Measurements from ENCODE around the gene CCT6A. TPM values are rescaled to one million over a fixed set of nuclear protein-coding genes. Genes with fewer than 3 reads are reported as not detected.
"Not testable (repeated sequence)": the region's sequence is repeated elsewhere in the genome, so short reads cannot be mapped to it uniquely, and the experiment has no call there.

CCT6A gene
- polyA plus RNA-seq, 2 of the 4 experiments (the other 2 are of a cell fraction): 334 to 520 TPM

DNA sequence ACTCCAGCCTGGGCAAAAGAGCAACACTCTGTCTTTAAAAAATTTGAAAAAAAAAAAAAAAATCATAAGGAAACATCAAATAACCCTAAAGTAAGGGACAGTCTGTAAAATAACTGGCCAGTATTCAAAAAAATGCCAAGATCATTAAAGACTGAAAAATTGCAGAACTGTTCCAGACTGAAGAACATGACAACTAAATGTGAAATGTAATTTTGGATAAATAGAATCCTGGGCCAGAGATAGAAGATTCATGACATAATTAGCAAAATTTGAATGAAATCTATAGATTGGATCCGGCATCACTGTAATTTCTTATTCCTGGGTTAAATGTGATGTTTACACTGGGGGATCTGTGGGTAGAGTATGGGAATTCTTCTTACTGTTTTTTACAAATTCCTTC is 3.3 kb upstream of the CCT6A start:
- Histone ChIP-seq H3K4me2 (peak overlapping the region; percentile 87), H3K27ac (peak overlapping the region; percentile 86 to 93), H3K4me1 (peaks cover 56% of the 10 kb centered on the region), H3K4me3 (no peak overlapping the region), H3K9me3 (no peaks in the 10 kb centered on the region)
- WGBS (ENCODE audit: missing lambda C conversion rate): 70% methylated on average over 1 of the region's 1 CpG
- DNase-seq (ENCODE audit: low read depth in 1 of 2, low spot score in 1 of 2) (no peak), FAIRE-seq (no peak), ATAC-seq (no peak)
- POLR2A ChIA-PET: interaction anchor here (1.0 kb wide), 2 partner anchors 14 to 83 kb away, joined by 3 to 5 read pairs; no protein-coding TSS in a partner anchor
- TF ChIP-seq, protein P1, sequence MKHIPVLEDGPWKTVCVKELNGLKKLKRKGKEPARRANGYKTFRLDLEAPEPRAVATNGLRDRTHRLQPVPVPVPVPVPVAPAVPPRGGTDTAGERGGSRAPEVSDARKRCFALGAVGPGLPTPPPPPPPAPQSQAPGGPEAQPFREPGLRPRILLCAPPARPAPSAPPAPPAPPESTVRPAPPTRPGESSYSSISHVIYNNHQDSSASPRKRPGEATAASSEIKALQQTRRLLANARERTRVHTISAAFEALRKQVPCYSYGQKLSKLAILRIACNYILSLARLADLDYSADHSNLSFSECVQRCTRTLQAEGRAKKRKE (CRISPR knock-in tag; IDR thresholded peaks at IDR 0.05; ENCODE audit: low read depth): no peak
- TF ChIP-seq FOSB (CRISPR knock-in tag; IDR thresholded peaks at IDR 0.05) (no peak), CBX8 (IDR thresholded peaks at IDR 0.05) (no peak), EHF (CRISPR knock-in tag; IDR thresholded peaks at IDR 0.05) (no peak), RAD21 (conservative IDR thresholded peaks at IDR 0.05 in 1 of 2, IDR thresholded peaks at IDR 0.05 in 1 of 2) (no peak), HDAC2 (IDR thresholded peaks at IDR 0.05) (no peak), BHLHE40 (IDR thresholded peaks at IDR 0.05; ENCODE audit: low read depth, low read length) (no peak), HOXA7 (CRISPR knock-in tag; IDR thresholded peaks at IDR 0.05) (no peak), RARB (CRISPR knock-in tag; IDR thresholded peaks at IDR 0.05) (no peak), TFCP2L1 (CRISPR knock-in tag; IDR thresholded peaks at IDR 0.05) (no peak), POLR2AphosphoS2 (conservative IDR thresholded peaks at IDR 0.05; ENCODE audit: low read length) (no peak), KDM1A (IDR thresholded peaks at IDR 0.05; ENCODE audit: low read depth) (no peak), FOXS1 (CRISPR knock-in tag; IDR thresholded peaks at IDR 0.05) (no peak), ZFP36 (IDR thresholded peaks at IDR 0.05; ENCODE audit: borderline replicate concordance, partially characterized antibody) (no peak), HOXB5 (CRISPR knock-in tag; IDR thresholded peaks at IDR 0.05) (no peak), TP53 (CRISPR knock-in tag; IDR thresholded peaks at IDR 0.05) (no peak)
- TF ChIP-seq, protein P2, sequence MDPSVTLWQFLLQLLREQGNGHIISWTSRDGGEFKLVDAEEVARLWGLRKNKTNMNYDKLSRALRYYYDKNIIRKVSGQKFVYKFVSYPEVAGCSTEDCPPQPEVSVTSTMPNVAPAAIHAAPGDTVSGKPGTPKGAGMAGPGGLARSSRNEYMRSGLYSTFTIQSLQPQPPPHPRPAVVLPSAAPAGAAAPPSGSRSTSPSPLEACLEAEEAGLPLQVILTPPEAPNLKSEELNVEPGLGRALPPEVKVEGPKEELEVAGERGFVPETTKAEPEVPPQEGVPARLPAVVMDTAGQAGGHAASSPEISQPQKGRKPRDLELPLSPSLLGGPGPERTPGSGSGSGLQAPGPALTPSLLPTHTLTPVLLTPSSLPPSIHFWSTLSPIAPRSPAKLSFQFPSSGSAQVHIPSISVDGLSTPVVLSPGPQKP (IDR thresholded peaks at IDR 0.05; ENCODE audit: low read depth, low read length): no peak
- TF ChIP-seq, protein P3, sequence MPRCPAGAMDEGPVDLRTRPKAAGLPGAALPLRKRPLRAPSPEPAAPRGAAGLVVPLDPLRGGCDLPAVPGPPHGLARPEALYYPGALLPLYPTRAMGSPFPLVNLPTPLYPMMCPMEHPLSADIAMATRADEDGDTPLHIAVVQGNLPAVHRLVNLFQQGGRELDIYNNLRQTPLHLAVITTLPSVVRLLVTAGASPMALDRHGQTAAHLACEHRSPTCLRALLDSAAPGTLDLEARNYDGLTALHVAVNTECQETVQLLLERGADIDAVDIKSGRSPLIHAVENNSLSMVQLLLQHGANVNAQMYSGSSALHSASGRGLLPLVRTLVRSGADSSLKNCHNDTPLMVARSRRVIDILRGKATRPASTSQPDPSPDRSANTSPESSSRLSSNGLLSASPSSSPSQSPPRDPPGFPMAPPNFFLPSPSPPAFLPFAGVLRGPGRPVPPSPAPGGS (IDR thresholded peaks at IDR 0.05): no peak
- TF ChIP-seq, protein P4, sequence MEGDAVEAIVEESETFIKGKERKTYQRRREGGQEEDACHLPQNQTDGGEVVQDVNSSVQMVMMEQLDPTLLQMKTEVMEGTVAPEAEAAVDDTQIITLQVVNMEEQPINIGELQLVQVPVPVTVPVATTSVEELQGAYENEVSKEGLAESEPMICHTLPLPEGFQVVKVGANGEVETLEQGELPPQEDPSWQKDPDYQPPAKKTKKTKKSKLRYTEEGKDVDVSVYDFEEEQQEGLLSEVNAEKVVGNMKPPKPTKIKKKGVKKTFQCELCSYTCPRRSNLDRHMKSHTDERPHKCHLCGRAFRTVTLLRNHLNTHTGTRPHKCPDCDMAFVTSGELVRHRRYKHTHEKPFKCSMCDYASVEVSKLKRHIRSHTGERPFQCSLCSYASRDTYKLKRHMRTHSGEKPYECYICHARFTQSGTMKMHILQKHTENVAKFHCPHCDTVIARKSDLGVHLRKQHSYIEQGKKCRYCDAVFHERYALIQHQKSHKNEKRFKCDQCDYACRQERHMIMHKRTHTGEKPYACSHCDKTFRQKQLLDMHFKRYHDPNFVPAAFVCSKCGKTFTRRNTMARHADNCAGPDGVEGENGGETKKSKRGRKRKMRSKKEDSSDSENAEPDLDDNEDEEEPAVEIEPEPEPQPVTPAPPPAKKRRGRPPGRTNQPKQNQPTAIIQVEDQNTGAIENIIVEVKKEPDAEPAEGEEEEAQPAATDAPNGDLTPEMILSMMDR (IDR thresholded peaks at IDR 0.05): no peak
- CTCF ChIA-PET: interaction anchor here (1.6 kb wide), 1 partner anchor 26 kb away, joined by 4 read pairs; no protein-coding TSS in a partner anchor

DNA sequence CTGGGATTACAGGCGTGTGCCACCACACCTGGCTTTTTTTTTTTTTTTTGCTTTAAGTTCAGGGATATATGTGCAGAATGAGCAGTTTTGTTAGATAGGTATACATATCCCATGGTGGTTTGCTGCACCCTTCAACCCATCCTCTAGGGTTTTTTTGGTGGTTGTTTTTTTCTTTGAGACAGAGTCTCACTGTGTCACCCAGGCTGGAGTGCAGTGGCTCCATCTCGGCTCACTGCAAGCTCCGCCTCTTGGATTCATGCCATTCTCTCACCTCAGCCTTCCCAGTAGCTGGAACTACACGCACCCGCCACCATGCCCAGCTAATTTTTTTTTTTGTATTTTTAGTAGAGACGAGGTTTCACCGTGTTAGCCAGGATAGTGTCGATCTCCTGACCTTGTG is 2.8 kb upstream of the CCT6A start:
- not testable (repeated sequence) for ATAC-seq, H3K9me3 ChIP-seq, H3K4me3 ChIP-seq, FAIRE-seq
- Histone ChIP-seq H3K27ac (peak overlapping the region; percentile 86 to 93), H3K4me1 (peaks cover 61% of the 10 kb centered on the region), H3K4me2 (peak overlapping the region; percentile 87)
- DNase-seq (ENCODE audit: low read depth in 1 of 2, low spot score in 1 of 2): peak in 1 of 2 experiments; percentile 64
- ChIA-PET POLR2A (interaction anchor here (1.0 kb wide), 2 partner anchors 14 to 84 kb away, joined by 3 to 5 read pairs; no protein-coding TSS in a partner anchor), CTCF (interaction anchor here (1.6 kb wide), 1 partner anchor 26 kb away, joined by 4 read pairs; no protein-coding TSS in a partner anchor)
- 26% methylated on average over 8 of the region's 8 CpGs for WGBS (ENCODE audit: missing lambda C conversion rate)
- 0 out of 5 replicates have a peak, but pooled peaks of 1 of the 2 experiments have one; percentile 26 for TF ChIP-seq JUN (IDR thresholded peaks at IDR 0.05)
